ENCODE data around the gene LCE3D.
"Not testable (repeated sequence)": the region's sequence is repeated elsewhere in the genome, so short reads cannot be mapped to it uniquely, and the experiment has no call there.

The LCE3D gene

DNA sequence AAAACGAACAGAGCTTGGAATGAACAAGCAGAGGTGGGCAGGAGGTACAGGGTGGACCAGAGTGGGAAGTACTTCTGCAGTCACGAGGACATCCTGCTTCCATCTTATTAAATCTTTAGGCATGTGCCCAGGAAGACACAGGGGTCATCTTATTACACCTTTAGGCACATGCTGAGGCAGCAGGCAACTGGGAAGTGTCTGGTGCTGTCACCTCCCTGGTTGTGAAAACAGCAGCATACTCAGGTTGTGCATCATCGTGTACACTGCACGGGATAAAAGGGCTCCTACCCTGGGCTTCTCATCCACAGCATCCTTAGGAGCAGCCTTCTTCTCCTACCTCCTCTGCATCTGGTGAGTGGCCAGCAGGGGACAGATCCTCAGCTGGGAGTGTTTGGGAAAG lies 19.6 kb upstream of the LCE3D start, which contains the start of gene LCE3C:
TSS of gene LCE3C (plus strand) at position 301 of the 400 bp plus-strand sequence. CDS start 498 bp downstream, outside the sequence.
- no peak for TF ChIP-seq MYC (IDR thresholded peaks at IDR 0.05; ENCODE audit: low read depth, low read length)
- TF ChIP-seq CTCF (IDR thresholded peaks at IDR 0.05; ENCODE audit: low read depth, low read length): no peak
- TF ChIP-seq, protein P1, sequence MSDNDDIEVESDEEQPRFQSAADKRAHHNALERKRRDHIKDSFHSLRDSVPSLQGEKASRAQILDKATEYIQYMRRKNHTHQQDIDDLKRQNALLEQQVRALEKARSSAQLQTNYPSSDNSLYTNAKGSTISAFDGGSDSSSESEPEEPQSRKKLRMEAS (IDR thresholded peaks at IDR 0.05; ENCODE audit: low read depth, low read length): no peak
- no peak for TF ChIP-seq POLR2A (IDR thresholded peaks at IDR 0.05; ENCODE audit: extremely low read depth, insufficient read length)
- H3K4me3 ChIP-seq (ENCODE audit: low read depth, low read length): no peak within 1 kb of the TSS
- DNase-seq (ENCODE audit: low read depth): no peak

DNA sequence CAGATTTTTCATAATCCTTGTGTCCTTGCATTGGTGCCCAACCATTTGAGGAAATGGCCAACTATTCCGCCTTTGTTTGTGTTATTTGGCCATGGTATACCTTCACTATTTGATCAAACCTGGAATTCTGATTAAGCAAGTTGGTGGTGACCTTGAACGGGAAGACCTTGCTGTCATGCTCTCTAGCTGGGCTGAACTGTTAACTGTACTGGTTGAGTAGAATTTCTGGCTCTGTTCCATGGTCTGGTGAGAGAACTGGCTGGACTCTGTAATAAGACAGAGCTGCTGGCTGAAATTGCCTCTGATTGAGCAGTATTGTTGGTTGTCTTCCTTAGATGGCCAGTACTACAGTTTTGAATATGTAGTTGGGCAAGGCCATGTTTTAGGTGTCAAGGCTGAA lies 16.7 kb upstream of the LCE3D start:
- H3K4me3 ChIP-seq (ENCODE audit: low read depth, low read length): no peak overlapping the region
- TF ChIP-seq POLR2A (IDR thresholded peaks at IDR 0.05; ENCODE audit: extremely low read depth, insufficient read length): no peak
- no peak for TF ChIP-seq CTCF (IDR thresholded peaks at IDR 0.05; ENCODE audit: low read depth, low read length)
- no peak for DNase-seq (ENCODE audit: low read depth)

- no peak overlapping the region for H3K4me3 ChIP-seq (ENCODE audit: low read depth, low read length)
- peak; percentile 3 for DNase-seq (ENCODE audit: low read depth)
- peak; percentile 11 for TF ChIP-seq CTCF (IDR thresholded peaks at IDR 0.05; ENCODE audit: low read depth, low read length)
- TF ChIP-seq POLR2A (IDR thresholded peaks at IDR 0.05; ENCODE audit: extremely low read depth, insufficient read length): no peak
These were observed 5.3 kb upstream of the LCE3D start for GRCh38 chr1:152585586-152585985.

DNA sequence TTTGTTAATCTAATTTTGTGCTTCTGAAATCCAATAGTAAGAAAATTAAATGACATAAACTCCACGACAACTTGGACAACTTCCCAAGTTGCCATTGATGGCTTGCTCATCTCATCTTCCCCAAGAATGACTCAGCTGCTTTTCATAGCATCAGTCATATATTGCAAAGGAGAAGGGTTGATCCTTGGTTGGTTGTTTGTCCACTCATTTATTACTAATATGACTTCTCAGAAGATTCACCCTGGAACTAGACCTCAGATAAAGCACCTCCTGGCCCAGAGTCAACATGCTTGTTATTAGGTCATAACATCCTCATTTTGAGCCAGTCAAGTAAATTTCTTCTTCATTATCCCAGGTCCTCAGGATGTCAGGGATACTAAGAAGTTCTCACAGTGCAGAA lies 2.3 kb upstream of the LCE3D start:
- TF ChIP-seq CTCF (IDR thresholded peaks at IDR 0.05; ENCODE audit: low read depth, low read length) (no peak), POLR2A (IDR thresholded peaks at IDR 0.05; ENCODE audit: extremely low read depth, insufficient read length) (no peak), MYC (IDR thresholded peaks at IDR 0.05; ENCODE audit: low read depth, low read length) (no peak)
- TF ChIP-seq, protein P1 (IDR thresholded peaks at IDR 0.05; ENCODE audit: low read depth, low read length): no peak
- H3K4me3 ChIP-seq (ENCODE audit: low read depth, low read length): no peak overlapping the region
- DNase-seq (ENCODE audit: low read depth): no peak

DNA sequence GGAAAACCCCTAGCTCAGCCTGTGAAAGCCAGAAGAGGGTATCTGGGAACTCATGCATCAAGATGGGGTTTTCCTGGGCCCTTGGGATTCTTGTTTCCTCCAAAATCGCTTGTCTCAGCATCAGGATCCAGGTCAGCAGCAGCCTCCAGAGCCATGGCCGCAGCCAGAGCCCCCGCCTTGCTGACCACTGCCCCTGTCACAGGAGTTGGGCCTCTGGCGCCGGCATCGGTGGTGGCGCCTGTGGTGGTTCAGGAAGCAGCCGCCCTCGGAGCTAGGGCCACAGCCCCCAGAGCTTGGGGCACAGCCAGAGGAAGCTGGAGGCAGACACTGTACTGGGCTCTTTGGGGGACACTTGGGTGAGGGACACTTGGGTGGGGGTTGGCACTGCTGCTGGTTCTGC lies 790 bp downstream of the LCE3D start:
- DNase-seq (ENCODE audit: low read depth); H3K4me3 ChIP-seq (ENCODE audit: low read depth, low read length): not testable (repeated sequence)

DNA sequence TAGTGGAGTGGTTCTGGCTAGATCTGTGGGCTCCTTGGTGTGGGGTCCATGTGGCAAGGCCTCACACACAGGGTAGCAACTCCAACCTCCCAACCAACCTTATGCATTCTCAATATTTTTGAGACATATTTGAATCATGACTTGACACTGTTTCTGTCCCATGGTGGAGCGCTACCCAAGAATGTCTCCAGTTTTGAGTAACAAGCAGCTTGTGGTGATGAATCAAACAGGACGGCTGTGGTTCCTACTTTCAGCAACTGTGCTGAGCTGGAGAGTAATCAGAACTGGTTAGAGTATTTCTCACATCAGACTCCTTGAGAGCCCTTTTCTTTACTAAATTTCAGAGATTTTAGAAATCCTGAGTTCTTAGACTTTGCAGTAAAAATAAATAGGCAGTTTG lies 3.1 kb downstream of the LCE3D start:
- no peak for DNase-seq (ENCODE audit: low read depth)
- H3K4me3 ChIP-seq (ENCODE audit: low read depth, low read length): no peak overlapping the region
- TF ChIP-seq CTCF (IDR thresholded peaks at IDR 0.05; ENCODE audit: low read depth, low read length) (no peak), POLR2A (IDR thresholded peaks at IDR 0.05; ENCODE audit: extremely low read depth, insufficient read length) (no peak), MYC (IDR thresholded peaks at IDR 0.05; ENCODE audit: low read depth, low read length) (no peak)
- TF ChIP-seq, protein P1 (IDR thresholded peaks at IDR 0.05; ENCODE audit: low read depth, low read length): no peak

GRCh38 chr1:152566681-152567080 lies 13.6 kb downstream of the LCE3D start, which contains the start of gene LCE3E:
TSS of gene LCE3E (minus strand) at chr1:152566780. CDS start at chr1:152566208, 572 bp downstream.
- no peak for DNase-seq (ENCODE audit: low read depth)
- no peak for TF ChIP-seq POLR2A (IDR thresholded peaks at IDR 0.05; ENCODE audit: extremely low read depth, insufficient read length)
- H3K4me3 ChIP-seq (ENCODE audit: low read depth, low read length): no peak within 1 kb of the TSS
